B cell (primary cell): ENCODE results near the gene P4HA2. TPM values are rescaled to one million over a fixed set of nuclear protein-coding genes. Genes with fewer than 3 reads are reported as not detected.

ENCODE experiments used
- ATAC-seq: fragments of 200-7000 bp; cut with Tn5 transposase; one replicate; pipeline ENCODE4 v1.10.0; 2021; ENCODE audit warnings: low read depth, mild to moderate bottlenecking, moderate number of reproducible peaks, moderate library complexity
- CTCF ChIA-PET: fragments of 350-600 bp; sonication (Branson Sonifier 250); formaldehyde crosslinking; loops from one replicate; lab custom pipeline; 2021; ENCODE audit warnings: antibody characterized with exemption, inconsistent platforms; lab: Charles Lee
- POLR2A ChIA-PET: fragments of 350-600 bp; sonication (Branson Sonifier 250); formaldehyde crosslinking; loops from one replicate; lab custom pipeline; 2021; ENCODE audit warnings: antibody characterized with exemption; lab: Charles Lee
- DNase-seq: peaks from one replicate; pipeline ENCODE4 v3.0.0; 2013
- H2AFZ ChIP-seq: 2 replicates; pipeline ENCODE4 v1.6.1; 2012; ENCODE audit warnings: mild to moderate bottlenecking, low read depth, low read length; ENCODE audit not compliant: insufficient read depth, poor library complexity, severe bottlenecking
- H3K27ac ChIP-seq, 2 donors: 1 replicate in 1 of 2; 2 replicates in 1 of 2; pipeline ENCODE4 v1.5.1; 2012 to 2013; ENCODE audit warnings: low read length in 2 of 2, mild to moderate bottlenecking in 2 of 2, moderate library complexity in 1 of 2
- H3K27me3 ChIP-seq, 4 experiments: fragments of 200-600 bp in 1 of 4; sonication (generic) in 1 of 4; replicated peaks in 1 of 4; 1 replicate in 2 of 4; 2 replicates in 2 of 4; pipeline versions ENCODE4 v1.6.1 to v1.7.0; 2013 to 2016; ENCODE audit warnings: low read length in 3 of 4, mild to moderate bottlenecking in 2 of 4, mixed read lengths in 1 of 4, moderate library complexity in 1 of 4; ENCODE audit not compliant: insufficient read depth in 4 of 4, control insufficient read depth in 3 of 4; ENCODE audit errors: control extremely low read depth in 1 of 4
- H3K36me3 ChIP-seq, 2 experiments: replicated peaks in 1 of 2; 1 replicate in 1 of 2; 2 replicates in 1 of 2; pipeline versions ENCODE4 v1.6.1 to v1.7.1; 2013; ENCODE audit warnings: low read length in 1 of 2; ENCODE audit not compliant: insufficient read depth in 2 of 2, control insufficient read depth in 1 of 2; ENCODE audit errors: control extremely low read depth in 1 of 2, extremely low read depth in 1 of 2
- H3K4me1 ChIP-seq, 2 donors: fragments of 200-600 bp in 1 of 2; sonication (generic) in 1 of 2; 1 replicate in 1 of 2; 2 replicates in 1 of 2; pipeline versions ENCODE4 v1.5.1 to v1.6.1; 2013 to 2017; ENCODE audit warnings: low read length in 2 of 2; ENCODE audit not compliant: control insufficient read depth in 2 of 2, insufficient read depth in 2 of 2
- H3K4me2 ChIP-seq: replicated peaks from 2 replicates; pipeline ENCODE3; 2012; ENCODE audit warnings: mild to moderate bottlenecking, low read depth, low read length; ENCODE audit not compliant: poor library complexity, severe bottlenecking
- H3K4me3 ChIP-seq, 5 experiments: fragments of 200-600 bp in 1 of 5; sonication (generic) in 1 of 5; 1 replicate in 3 of 5; 2 replicates in 2 of 5; pipeline versions ENCODE4 v1.5.1 to v1.7.0; 2011 to 2016; ENCODE audit warnings: low read length in 4 of 5, mild to moderate bottlenecking in 4 of 5, low read depth in 2 of 5, control low read depth in 1 of 5, moderate library complexity in 1 of 5; ENCODE audit not compliant: insufficient read depth in 1 of 5; ENCODE audit errors: control extremely low read depth in 1 of 5, extremely low read depth in 1 of 5
- H3K79me2 ChIP-seq: fragments of 200-600 bp; sonication (generic); one replicate; pipeline ENCODE4 v1.6.0; 2016; ENCODE audit warnings: low read length; ENCODE audit not compliant: control insufficient read depth, insufficient read depth
- H3K9ac ChIP-seq: fragments of 200-600 bp; sonication (generic); 2 replicates; pipeline ENCODE4 v1.6.1; 2017; ENCODE audit warnings: mild to moderate bottlenecking, low read length, moderate library complexity
- H3K9me3 ChIP-seq, 3 donors: one replicate each; pipeline versions ENCODE4 v1.6.1 to v1.7.1; 2013; ENCODE audit warnings: low read length in 2 of 3; ENCODE audit not compliant: control insufficient read depth in 2 of 3, insufficient read depth in 1 of 3; ENCODE audit errors: control extremely low read depth in 1 of 3
- H4K20me1 ChIP-seq: 2 replicates; pipeline ENCODE4 v1.6.0; 2012; ENCODE audit warnings: mild to moderate bottlenecking, low read length; ENCODE audit not compliant: insufficient read depth, control insufficient read depth, poor library complexity, severe bottlenecking
- H3K27ac Mint-ChIP-seq: one replicate; pipeline ENCODE4 v1.8.0; 2021; ENCODE audit warnings: mixed read lengths
- H3K27me3 Mint-ChIP-seq: one replicate; pipeline ENCODE4 v1.8.0; 2021; ENCODE audit warnings: mixed read lengths
- H3K4me1 Mint-ChIP-seq: one replicate; pipeline ENCODE4 v1.8.0; 2021; ENCODE audit warnings: mixed read lengths
- H3K4me3 Mint-ChIP-seq: one replicate; pipeline ENCODE4 v1.8.0; 2021; ENCODE audit warnings: mixed read lengths
- H3K9me3 Mint-ChIP-seq: one replicate; pipeline ENCODE4 v1.8.0; 2022; ENCODE audit warnings: mixed read lengths; ENCODE audit not compliant: insufficient read depth
- EZH2 ChIP-seq: IDR thresholded peaks from 2 replicates; pipeline ENCODE4 v1.6.1; 2012; ENCODE audit warnings: borderline replicate concordance, low read depth, mild to moderate bottlenecking, moderate library complexity, low read length; ENCODE audit not compliant: insufficient read depth, poor library complexity, severe bottlenecking
- WGBS: methylation state at CpG from one replicate; pipeline ENCODE4 v1.1.5; 2013; ENCODE audit warnings: missing lambda C conversion rate; ENCODE audit not compliant: insufficient coverage; 5-methylcytosine and 5-hydroxymethylcytosine counted together
- intact Hi-C: fragments of 100-400 bp; cut with micrococcal nuclease; formaldehyde crosslinking; loops from one replicate; pipeline ENCODE4 v1.10.0; 2022
- polyA plus RNA-seq: library from polyadenylated mRNA; depleted of rRNA; stranded (reverse); fragments of >200 nt; gene quantifications from 2 replicates; pipeline ENCODE4 v1.2.3, GENCODE V29; 2012
- small RNA-seq: library from RNA; depleted of rRNA; stranded (forward); fragments of <200 nt; gene quantifications from one replicate; pipeline ENCODE3, GENCODE V24; 2012; ENCODE audit warnings: low replicate concordance, low read depth; ENCODE audit not compliant: insufficient read length
- total RNA-seq, 2 donors: library from RNA; stranded (reverse); fragments of 120-200 nt in 1 of 2; gene quantifications; 1 replicate in 1 of 2; 2 replicates in 1 of 2; pipeline versions ENCODE4 v1.2.3 to v1.2.4, GENCODE V29; 2013 to 2022

P4HA2 gene
- total and polyA plus RNA-seq, 2 donors (not counting 1 experiment from before 2014, with no cell fraction given): 0.09 to 0.25 TPM

DNA sequence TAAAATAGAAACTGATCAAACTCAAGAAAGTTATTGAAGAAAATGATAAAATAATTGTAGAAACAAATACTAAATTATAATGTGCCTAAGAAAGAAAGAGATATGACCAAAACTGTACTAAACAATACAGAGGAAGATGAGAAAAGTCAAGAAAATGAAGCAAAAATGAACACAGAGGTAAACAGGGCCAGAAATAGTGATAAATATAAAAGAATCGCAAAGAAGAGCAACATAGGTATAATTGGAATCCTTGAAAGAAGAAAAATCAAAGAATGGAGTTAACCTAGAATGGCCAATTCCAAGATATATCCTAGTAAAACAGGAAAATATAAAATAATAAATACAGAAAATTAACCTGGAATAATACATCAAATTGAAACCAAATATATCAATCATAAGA is 84.5 kb downstream of the P4HA2 start:
- Histone ChIP-seq H3K27me3 (peaks cover 0 to 4% (median 0%) of the 10 kb centered on the region in 4 experiments), H3K9me3 (peaks cover 0 to 17% (median 2%) of the 10 kb centered on the region in 3 donors), H3K27ac (no peak overlapping the region), H3K9ac (no peak overlapping the region), H3K4me3 (no peak overlapping the region), H2AFZ (no peak overlapping the region), H3K4me2 (no peak overlapping the region), H3K79me2 (no peaks in the 10 kb centered on the region), H3K4me1 (no peaks in the 10 kb centered on the region), H4K20me1 (no peaks in the 10 kb centered on the region), H3K36me3 (no peaks in the 10 kb centered on the region)
- ATAC-seq (no peak), DNase-seq (no peak)
- no CpG with 5 or more reads among the region's 1 CpG for WGBS
- ChIA-PET CTCF (no interaction called here), POLR2A (no interaction called here)
- H3K27ac Mint-ChIP-seq: no peak overlapping the region
- TF ChIP-seq EZH2: no peak
- H3K4me3 Mint-ChIP-seq: no peak overlapping the region
- H3K4me1 Mint-ChIP-seq: no peaks in the 10 kb centered on the region
- H3K9me3 Mint-ChIP-seq: peaks cover 21% of the 10 kb centered on the region
- peaks cover 32% of the 10 kb centered on the region for H3K27me3 Mint-ChIP-seq
- intact Hi-C loops: no loop called here

DNA sequence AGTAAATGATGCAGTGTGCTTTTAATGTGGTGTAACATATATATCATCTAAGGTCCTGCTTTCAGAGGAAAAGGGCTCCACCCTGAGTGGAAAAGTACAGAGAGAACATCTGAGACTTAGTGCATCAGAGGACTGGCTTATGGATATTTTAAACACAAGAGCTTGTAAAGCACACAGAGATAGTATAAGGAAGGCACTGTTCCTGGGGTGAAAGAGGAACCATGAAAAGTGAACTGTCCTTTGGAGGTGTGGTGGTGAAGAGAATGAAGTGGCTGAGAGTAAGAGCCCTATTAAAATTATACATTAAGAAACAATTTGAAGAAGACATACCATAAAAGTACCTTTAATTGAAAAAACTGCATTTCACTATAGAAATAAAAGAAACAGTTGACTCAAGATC is 85.2 kb downstream of the P4HA2 start:
- POLR2A ChIA-PET: no interaction called here
- H3K9me3 Mint-ChIP-seq: peaks cover 21% of the 10 kb centered on the region
- no peak for DNase-seq

More for the DNA sequence above, 85.2 kb downstream of the P4HA2 start:
- H2AFZ ChIP-seq: no peak overlapping the region
- CTCF ChIA-PET: interaction anchor here (0.6 kb wide), 1 partner anchor 38 kb away, joined by 4 read pairs; no protein-coding TSS in a partner anchor
- H3K9me3 ChIP-seq: peaks cover 0 to 17% (median 2%) of the 10 kb centered on the region in 3 donors
- H3K4me3 ChIP-seq: no peak overlapping the region
- H3K27me3 Mint-ChIP-seq: peaks cover 25% of the 10 kb centered on the region
- no peaks in the 10 kb centered on the region for H3K4me1 ChIP-seq
- H3K4me3 Mint-ChIP-seq: no peak overlapping the region
- intact Hi-C loops: no loop called here
- no peaks in the 10 kb centered on the region for H3K79me2 ChIP-seq
- TF ChIP-seq EZH2: no peak
- no peak for ATAC-seq
- no peak overlapping the region for H3K9ac ChIP-seq
- no peak overlapping the region for H3K4me2 ChIP-seq
- no peak overlapping the region for H3K27ac Mint-ChIP-seq
- H4K20me1 ChIP-seq: no peaks in the 10 kb centered on the region
- H3K27ac ChIP-seq: no peak overlapping the region
- no peaks in the 10 kb centered on the region for H3K36me3 ChIP-seq
- H3K4me1 Mint-ChIP-seq: no peaks in the 10 kb centered on the region
- no peaks in the 10 kb centered on the region for H3K27me3 ChIP-seq

Small RNAs within 50 kb of the gene (small RNA-seq; reads per million reads assigned to genes)
- gene AC063976.4: not detected

Other genes starting within 250 kb of the P4HA2 start
- 0.62 TPM in 1 of 2 replicates, not detected in the other for gene ACSL6, start 216.2 kb downstream of the P4HA2 start, total RNA-seq
- gene ACSL6, start 216.2 kb downstream of the P4HA2 start, polyA plus RNA-seq: 0.03 and 0.72 TPM in 2 replicates
- not detected in 2 replicates for gene IL3, start 167.2 kb downstream of the P4HA2 start, total RNA-seq
- not detected in 2 replicates for gene IL3, start 167.2 kb downstream of the P4HA2 start, polyA plus RNA-seq
- gene CSF2, start 154.1 kb downstream of the P4HA2 start, total RNA-seq: 0.41 TPM in 1 of 2 replicates, not detected in the other
- gene CSF2, start 154.1 kb downstream of the P4HA2 start, polyA plus RNA-seq: not detected in 2 replicates
- not detected in 2 replicates for gene PDLIM4, start 29.8 kb upstream of the P4HA2 start, total RNA-seq
- gene PDLIM4, start 29.8 kb upstream of the P4HA2 start, polyA plus RNA-seq: not detected in 2 replicates
- 0.27 TPM in 1 of 2 replicates, not detected in the other for gene SLC22A4, start 66.5 kb upstream of the P4HA2 start, total RNA-seq
- 0.18 and 0.19 TPM in 2 replicates for gene SLC22A4, start 66.5 kb upstream of the P4HA2 start, polyA plus RNA-seq
- 12.9 and 13.2 TPM in 2 replicates for gene SLC22A5, start 141.9 kb upstream of the P4HA2 start, total RNA-seq
- gene SLC22A5, start 141.9 kb upstream of the P4HA2 start, polyA plus RNA-seq: 5.7 and 7.0 TPM in 2 replicates